ENCODE measurements around the gene PNMA5. TPM values are rescaled to one million over a fixed set of nuclear protein-coding genes. Genes with fewer than 3 reads are reported as not detected.

Gene PNMA5
- total RNA-seq, 2 donors from 2014 or later, result not detected

DNA sequence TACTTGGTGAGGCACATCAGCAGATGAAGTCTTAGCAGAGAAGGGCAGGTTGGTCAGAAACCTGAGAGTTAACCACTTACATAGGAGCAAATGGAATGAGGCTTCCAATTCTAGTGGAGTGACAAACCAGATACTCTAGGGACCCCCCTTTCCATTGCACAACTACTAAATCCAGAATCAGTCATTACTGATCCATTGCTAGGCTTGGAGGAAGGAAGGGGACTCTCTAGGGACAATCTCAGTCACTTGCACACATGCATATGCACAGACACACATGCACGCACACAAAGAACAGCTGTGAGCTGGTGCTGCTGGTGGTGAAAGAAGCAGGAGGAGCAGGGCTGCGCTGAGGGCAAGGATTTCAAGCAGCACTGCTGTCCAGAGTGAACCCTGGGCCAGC, 25.7 kb downstream of the PNMA5 start:
- DNase-seq (ENCODE audit: low spot score), result no peak
- Histone ChIP-seq H3K4me1 (ENCODE audit: control insufficient read depth in 1 of 2, low read depth in 2 of 2) (no peaks in the 10 kb centered on the region), H3K4me3 (no peak overlapping the region), H3K27ac (no peak overlapping the region), H3K9me3 (no peaks in the 10 kb centered on the region), H3K36me3 (no peaks in the 10 kb centered on the region), H3K27me3 (replicated peaks; ENCODE audit: insufficient read depth) (no peaks in the 10 kb centered on the region)
- no peak for TF ChIP-seq CTCF (IDR thresholded peaks at IDR 0.05)
- no peak for ATAC-seq (ENCODE audit: insufficient number of reproducible peaks, low FRiP score, low read depth)

- Histone ChIP-seq H3K4me1 (ENCODE audit: control insufficient read depth in 1 of 2, low read depth in 2 of 2) (no peaks in the 10 kb centered on the region), H3K4me3 (no peak overlapping the region), H3K36me3 (no peaks in the 10 kb centered on the region), H3K27ac (no peak overlapping the region), H3K27me3 (replicated peaks; ENCODE audit: insufficient read depth) (no peaks in the 10 kb centered on the region), H3K9me3 (no peaks in the 10 kb centered on the region)
- ATAC-seq (ENCODE audit: insufficient number of reproducible peaks, low FRiP score, low read depth) (no peak), DNase-seq (ENCODE audit: low spot score) (no peak)
- TF ChIP-seq CTCF (IDR thresholded peaks at IDR 0.05), result no peak
Measured at GRCh38 chrX:152960115-152960514, 33.8 kb downstream of the PNMA5 start.

GRCh38 chrX:152959626-152960025, 34.3 kb downstream of the PNMA5 start:
- no peak for TF ChIP-seq CTCF (IDR thresholded peaks at IDR 0.05)
- ATAC-seq (ENCODE audit: insufficient number of reproducible peaks, low FRiP score, low read depth) (no peak), DNase-seq (ENCODE audit: low spot score) (no peak)
- Histone ChIP-seq H3K36me3 (no peaks in the 10 kb centered on the region), H3K27me3 (replicated peaks; ENCODE audit: insufficient read depth) (no peaks in the 10 kb centered on the region), H3K9me3 (no peaks in the 10 kb centered on the region), H3K27ac (no peak overlapping the region), H3K4me3 (no peak overlapping the region), H3K4me1 (ENCODE audit: control insufficient read depth in 1 of 2, low read depth in 2 of 2) (no peaks in the 10 kb centered on the region)

DNA sequence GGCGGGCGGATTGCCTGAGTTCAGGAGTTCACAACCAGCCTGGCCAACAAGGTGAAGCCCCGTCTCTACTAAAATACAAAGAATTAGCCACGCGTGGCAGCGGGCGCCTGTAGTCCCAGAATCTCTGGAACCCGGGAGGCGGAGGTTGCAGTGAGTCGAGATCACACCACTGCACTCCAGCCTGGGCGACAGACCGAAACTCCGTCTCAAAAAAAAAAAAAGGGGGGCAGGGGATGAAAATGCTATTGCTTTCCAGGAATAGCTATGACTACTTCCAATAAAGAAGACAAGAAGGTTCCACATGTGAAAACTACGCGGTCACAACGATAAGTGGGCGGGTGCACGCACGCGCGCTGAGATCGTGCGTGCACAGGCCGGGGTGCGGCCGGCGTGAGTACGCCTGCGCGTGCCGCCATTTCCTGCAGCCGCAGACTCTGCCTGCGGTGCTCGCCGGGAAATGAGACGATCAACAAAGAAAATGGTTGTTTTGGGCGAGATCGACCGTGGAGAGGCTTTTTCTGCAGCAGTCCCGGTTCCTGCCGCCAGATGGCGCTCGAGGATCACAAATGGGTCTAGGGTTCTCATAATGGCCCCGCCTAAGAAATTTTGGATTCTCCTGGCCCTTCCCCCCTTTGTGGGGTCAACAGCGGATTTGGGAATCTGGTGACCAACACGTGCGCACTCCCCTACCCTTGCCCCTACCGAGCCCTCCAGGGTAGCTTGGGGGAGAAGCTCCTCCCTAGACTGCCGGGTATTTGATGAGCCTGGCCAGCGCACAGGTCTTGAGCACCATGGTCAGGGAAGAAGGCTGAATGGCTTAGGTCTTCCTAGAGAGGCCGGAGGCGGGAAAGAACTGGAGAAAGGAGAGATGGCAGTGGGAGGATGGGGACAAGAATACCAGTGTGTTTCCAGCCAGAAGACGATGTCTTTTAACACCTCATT, 35.1 kb downstream of the PNMA5 start:
- peak overlapping the region; percentile 57 for H3K4me3 ChIP-seq
- TF ChIP-seq CTCF (IDR thresholded peaks at IDR 0.05), result peak; percentile 80
- peak overlapping the region; percentile 56 to 62 for H3K27ac ChIP-seq
- DNase-seq (ENCODE audit: low spot score) (peak; percentile 55), ATAC-seq (ENCODE audit: insufficient number of reproducible peaks, low FRiP score, low read depth) (peak; percentile 81)
- H3K27me3 ChIP-seq (replicated peaks; ENCODE audit: insufficient read depth), result no peaks in the 10 kb centered on the region
- H3K36me3 ChIP-seq, result no peaks in the 10 kb centered on the region
- H3K4me1 ChIP-seq (ENCODE audit: control insufficient read depth in 1 of 2, low read depth in 2 of 2), result no peaks in the 10 kb centered on the region
- no peaks in the 10 kb centered on the region for H3K9me3 ChIP-seq

GRCh38 chrX:152958047-152958446, 35.9 kb downstream of the PNMA5 start:
- no peak for ATAC-seq (ENCODE audit: insufficient number of reproducible peaks, low FRiP score, low read depth)
- Histone ChIP-seq H3K27me3 (replicated peaks; ENCODE audit: insufficient read depth) (no peaks in the 10 kb centered on the region), H3K4me1 (ENCODE audit: control insufficient read depth in 1 of 2, low read depth in 2 of 2) (no peaks in the 10 kb centered on the region), H3K9me3 (no peaks in the 10 kb centered on the region), H3K4me3 (peak overlapping the region; percentile 57), H3K36me3 (no peaks in the 10 kb centered on the region), H3K27ac (peak overlapping the region in 1 of 2 donors; percentile 62)
- DNase-seq (ENCODE audit: low spot score), result no peak
- TF ChIP-seq CTCF (IDR thresholded peaks at IDR 0.05), result no peak

Measured in thoracic aorta (tissue), 2 donors.